HG03457 (cell line): ENCODE results near the gene PDIA6.

Source experiments
- ATAC-seq: cut with Tn5 transposase; IDR thresholded peaks from one replicate; pipeline ENCODE4 v1.9.1; 2021; ENCODE audit warnings: moderate number of reproducible peaks; ENCODE audit not compliant: unreplicated experiment

Gene PDIA6

GRCh38 chr2:10812362-10813162 lies at the start of gene PDIA6:
TSS of gene PDIA6 (minus strand) at chr2:10812785. CDS start at chr2:10812696, 89 bp downstream.
- ATAC-seq = peak; percentile 79

GRCh38 chr2:10862330-10862729 lies 49.7 kb upstream of the PDIA6 start:
- no peak for ATAC-seq

- ATAC-seq = no peak
Measured at GRCh38 chr2:10861765-10862164, 49.2 kb upstream of the PDIA6 start.

GRCh38 chr2:10860814-10861325 lies 48.3 kb upstream of the PDIA6 start:
- ATAC-seq = no peak

GRCh38 chr2:10860081-10860813 lies 47.7 kb upstream of the PDIA6 start:
- no peak for ATAC-seq

GRCh38 chr2:10859278-10859677 lies 46.7 kb upstream of the PDIA6 start:
- no peak for ATAC-seq

GRCh38 chr2:10848541-10848940 lies 36.0 kb upstream of the PDIA6 start:
- no peak for ATAC-seq

GRCh38 chr2:10847008-10847407 lies 34.4 kb upstream of the PDIA6 start:
- no peak for ATAC-seq

GRCh38 chr2:10846110-10846861 lies 33.7 kb upstream of the PDIA6 start:
- ATAC-seq = no peak

GRCh38 chr2:10845640-10846039 lies 33.1 kb upstream of the PDIA6 start:
- ATAC-seq = no peak

- ATAC-seq = no peak
Measured at GRCh38 chr2:10844097-10844496, 31.5 kb upstream of the PDIA6 start.

- no peak for ATAC-seq
Measured at GRCh38 chr2:10842506-10842905, 29.9 kb upstream of the PDIA6 start.

GRCh38 chr2:10841547-10842219 lies 29.1 kb upstream of the PDIA6 start:
- ATAC-seq = no peak

GRCh38 chr2:10839813-10840212 lies 27.2 kb upstream of the PDIA6 start:
- no peak for ATAC-seq

GRCh38 chr2:10838734-10839133 lies 26.1 kb upstream of the PDIA6 start:
- ATAC-seq = no peak

- ATAC-seq = no peak
Measured at GRCh38 chr2:10837298-10838266, 25.0 kb upstream of the PDIA6 start.

- no peak for ATAC-seq
Measured at GRCh38 chr2:10835052-10835970, 22.7 kb upstream of the PDIA6 start.

GRCh38 chr2:10834068-10834655 lies 21.6 kb upstream of the PDIA6 start:
- ATAC-seq = no peak
